Adrenal gland (tissue), 12 donors: ENCODE measurements around the gene FOXP4. TPM values are rescaled to one million over a fixed set of nuclear protein-coding genes. Genes with fewer than 3 reads are reported as not detected.
A peak's percentile ranks its signal among the peaks of the same experiment; 100 is the strongest.

ENCODE experiments used
- DNase-seq, 7 donors: peaks; one replicate each; pipeline ENCODE4 v3.0.0-alpha.2; 2019 to 2020
- H3K27ac ChIP-seq, 5 donors: fragments of 200-600 bp; sonication (generic) in 4 of 5; 1 replicate in 3 of 5; 2 replicates in 2 of 5; pipeline versions ENCODE4 v1.5.1 to v1.8.0; 2016 to 2020; ENCODE audit warnings: mild to moderate bottlenecking in 1 of 5
- H3K27me3 ChIP-seq: fragments of 200-600 bp; 2 replicates; pipeline ENCODE4 v1.8.0; 2021
- H3K36me3 ChIP-seq, 2 donors: fragments of 200-600 bp; replicated peaks in 1 of 2; 1 replicate in 1 of 2; 2 replicates in 1 of 2; pipeline versions ENCODE4 v1.5.1 to v1.8.0; 2018 to 2022
- H3K4me1 ChIP-seq, 2 donors: fragments of 200-600 bp; replicated peaks in 1 of 2; 1 replicate in 1 of 2; 2 replicates in 1 of 2; pipeline versions ENCODE4 v1.5.1 to v1.8.0; 2018 to 2021
- H3K4me3 ChIP-seq, 4 donors: fragments of 200-600 bp; sonication (generic) in 3 of 4; one replicate each; pipeline ENCODE4 v1.5.1; 2016 to 2018
- H3K9me3 ChIP-seq, 3 donors: fragments of 200-600 bp; sonication (generic) in 1 of 3; replicated peaks in 1 of 3; 1 replicate in 2 of 3; 2 replicates in 1 of 3; pipeline versions ENCODE4 v1.5.1 to v1.8.0; 2016 to 2021
- POLR2A ChIP-seq, 2 donors: fragments of 450-650 bp; IDR thresholded peaks; one replicate each; pipeline ENCODE4 v1.6.1; 2017; ENCODE audit warnings: antibody characterized with exemption in 2 of 2, mild to moderate bottlenecking in 2 of 2, moderate library complexity in 1 of 2
- WGBS, 4 donors: extraction: QIAGEN DNeasy Blood & Tissue Kit in 2 of 4; methylation state at CpG; one replicate each; pipeline versions ENCODE4 v1.1.5 to v1.1.7; 2013 to 2017; 5-methylcytosine and 5-hydroxymethylcytosine counted together
- intact Hi-C, 2 donors: fragments of 100-400 bp; cut with DNase I; formaldehyde crosslinking; loops; one replicate each; pipeline versions ENCODE4 v1.14.1 to v1.15.0; 2022 to 2023
- polyA plus RNA-seq, 3 donors: library from polyadenylated mRNA; stranded (reverse); fragments of 200-250 nt in 2 of 3; fragments of 350-450 nt in 1 of 3; fragmentation: Illumina TruSeq in 1 of 3; extraction: RNeasy Lipid Tissue Mini Kit (QIAGEN cat#74804) in 1 of 3; gene quantifications; one replicate each; pipeline ENCODE4 v1.2.3, GENCODE V29; 2013 to 2014
- total RNA-seq, 9 donors: library from RNA; depleted of rRNA in 4 of 9; stranded (reverse); fragments of >200 nt in 4 of 9; fragments of 120-200 nt in 1 of 9; fragmentation: NEBNext Ultra II Directional in 1 of 9; extraction: Animal tissue kit (Norgen Biotek cat#: 25700) in 1 of 9; gene quantifications; one replicate each; pipeline versions ENCODE4 v1.1.0 to v1.2.4, GENCODE V29; 2013 to 2023
- TF ChIP-seq, protein P1 (sequence below), 6 experiments: fragments of 450-650 bp in 4 of 6; fragments of 200-600 bp in 2 of 6; sonication (generic) in 1 of 6; IDR thresholded peaks; 1 replicate in 5 of 6; 2 replicates in 1 of 6; pipeline versions ENCODE4 v1.5.1 to v1.8.0; 2016 to 2021; ENCODE audit warnings: antibody characterized with exemption in 6 of 6, mild to moderate bottlenecking in 2 of 6, moderate library complexity in 1 of 6
- donor health status: healthy with polysubstance abuse.
- donor health status: Bipolar disorder and iron deficiency.
- donor health status: DM: yes; HTN: yes; CAD: no.
- donor health status: DM: no; HTN: no; CAD: no.
- donor health status: DM: no; HTN: no; CAD: no.
- donor health status: DM: yes; HTN: yes; CAD: no.

FOXP4 gene
- total and polyA plus RNA-seq, 12 donors: 1.6 to 18.2 (median 11.3) TPM

DNA sequence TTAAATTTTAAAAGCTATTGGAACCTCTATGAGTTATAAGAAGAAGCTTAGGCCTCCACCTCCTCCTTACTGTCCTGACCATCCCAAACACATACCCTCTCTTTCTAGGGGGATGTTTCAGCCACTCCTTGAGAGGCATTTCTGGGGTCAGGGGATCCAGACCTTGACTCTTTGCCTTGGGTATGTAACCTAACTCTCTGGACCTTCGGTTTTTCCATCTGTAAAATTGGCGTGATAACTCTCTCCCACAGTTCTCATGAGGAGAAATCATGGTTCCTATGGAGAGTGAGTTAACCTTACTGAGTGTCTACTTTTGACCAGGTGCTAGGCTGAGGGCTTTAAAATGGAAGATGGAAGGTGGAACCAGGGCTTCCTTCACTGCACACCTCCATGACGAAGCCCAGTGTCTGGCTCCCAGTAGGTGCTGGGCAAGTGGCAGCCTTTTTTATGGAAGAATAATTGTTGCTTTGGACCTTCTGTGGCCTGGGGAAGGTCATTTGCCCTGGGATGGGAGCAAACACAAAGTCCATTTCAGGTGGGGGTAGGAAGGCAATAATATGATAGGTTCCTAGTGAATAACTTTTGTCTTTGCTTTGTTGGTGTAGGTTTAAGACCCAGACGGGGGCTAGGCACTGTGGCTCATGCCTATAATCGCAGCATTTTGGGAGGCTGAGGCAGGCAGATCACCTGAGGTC is 18.4 kb downstream of the FOXP4 start:
- WGBS, 4 donors: 91 to 96% (median 94%) methylated on average over 5 of the region's 5 CpGs
- peaks cover 0 to 13% of the 10 kb centered on the region in 2 donors for H3K36me3 ChIP-seq
- TF ChIP-seq, protein P1, sequence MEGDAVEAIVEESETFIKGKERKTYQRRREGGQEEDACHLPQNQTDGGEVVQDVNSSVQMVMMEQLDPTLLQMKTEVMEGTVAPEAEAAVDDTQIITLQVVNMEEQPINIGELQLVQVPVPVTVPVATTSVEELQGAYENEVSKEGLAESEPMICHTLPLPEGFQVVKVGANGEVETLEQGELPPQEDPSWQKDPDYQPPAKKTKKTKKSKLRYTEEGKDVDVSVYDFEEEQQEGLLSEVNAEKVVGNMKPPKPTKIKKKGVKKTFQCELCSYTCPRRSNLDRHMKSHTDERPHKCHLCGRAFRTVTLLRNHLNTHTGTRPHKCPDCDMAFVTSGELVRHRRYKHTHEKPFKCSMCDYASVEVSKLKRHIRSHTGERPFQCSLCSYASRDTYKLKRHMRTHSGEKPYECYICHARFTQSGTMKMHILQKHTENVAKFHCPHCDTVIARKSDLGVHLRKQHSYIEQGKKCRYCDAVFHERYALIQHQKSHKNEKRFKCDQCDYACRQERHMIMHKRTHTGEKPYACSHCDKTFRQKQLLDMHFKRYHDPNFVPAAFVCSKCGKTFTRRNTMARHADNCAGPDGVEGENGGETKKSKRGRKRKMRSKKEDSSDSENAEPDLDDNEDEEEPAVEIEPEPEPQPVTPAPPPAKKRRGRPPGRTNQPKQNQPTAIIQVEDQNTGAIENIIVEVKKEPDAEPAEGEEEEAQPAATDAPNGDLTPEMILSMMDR (IDR thresholded peaks at IDR 0.05): no peak
- TF ChIP-seq POLR2A (IDR thresholded peaks at IDR 0.05): no peak
- H3K4me1 ChIP-seq: peaks cover 0 to 23% of the 10 kb centered on the region in 2 donors
- no peaks in the 10 kb centered on the region for H3K27me3 ChIP-seq
- no peak overlapping the region for H3K4me3 ChIP-seq
- no peaks in the 10 kb centered on the region for H3K9me3 ChIP-seq
- H3K27ac ChIP-seq: no peak overlapping the region
- intact Hi-C loops: no loop called here
- DNase-seq: no peak

DNA sequence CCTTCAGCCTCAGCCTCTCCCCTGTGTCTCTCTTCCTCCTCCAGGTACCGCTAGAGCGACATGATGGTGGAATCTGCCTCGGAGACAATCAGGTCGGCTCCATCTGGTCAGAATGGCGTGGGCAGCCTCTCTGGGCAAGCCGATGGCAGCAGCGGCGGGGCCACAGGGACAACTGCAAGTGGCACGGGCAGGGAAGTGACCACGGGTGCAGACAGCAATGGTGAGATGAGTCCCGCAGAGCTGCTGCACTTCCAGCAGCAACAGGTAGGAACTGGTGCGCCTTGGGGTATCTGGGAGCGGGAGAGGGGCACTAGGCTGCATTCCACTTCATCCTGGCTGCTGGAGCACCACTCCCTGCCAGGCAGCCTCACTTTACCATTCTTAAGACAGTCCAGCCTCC is 19.5 kb downstream of the FOXP4 start:
- 94 to 98% (median 96%) methylated on average over 5 to 13 of the region's 13 CpGs for WGBS, 4 donors
- Histone ChIP-seq H3K9me3 (no peaks in the 10 kb centered on the region), H3K4me1 (peaks cover 0 to 19% of the 10 kb centered on the region in 2 donors), H3K27ac (no peak overlapping the region), H3K36me3 (peaks cover 0 to 13% of the 10 kb centered on the region in 2 donors), H3K4me3 (no peak overlapping the region), H3K27me3 (no peaks in the 10 kb centered on the region)
- DNase-seq: no peak
- TF ChIP-seq, protein P1 (IDR thresholded peaks at IDR 0.05): no peak
- no peak for TF ChIP-seq POLR2A (IDR thresholded peaks at IDR 0.05)
- intact Hi-C loops: no loop called here

DNA sequence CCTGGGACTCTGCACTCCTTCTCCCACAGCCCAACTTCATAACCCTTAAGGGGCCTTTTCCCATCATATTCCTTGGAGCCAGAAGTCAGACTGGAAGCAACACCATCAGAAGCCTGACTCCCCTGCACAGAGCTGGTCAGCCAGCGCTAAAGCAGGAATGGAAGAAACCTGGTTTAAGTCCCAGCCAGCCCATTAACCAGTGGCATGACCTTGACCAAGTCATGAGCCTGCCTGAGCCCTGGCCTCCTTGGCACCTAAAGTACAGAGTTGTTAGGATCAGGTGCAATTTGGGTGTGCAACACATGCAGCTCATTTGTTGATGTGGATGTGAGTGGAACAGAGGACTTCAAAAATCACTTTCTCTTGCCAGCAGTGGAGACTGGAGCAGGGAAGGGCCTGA is 20.8 kb downstream of the FOXP4 start:
- Histone ChIP-seq H3K36me3 (peaks cover 0 to 13% of the 10 kb centered on the region in 2 donors), H3K4me3 (no peak overlapping the region), H3K27ac (peak overlapping the region in 1 of 5 donors; percentile 34), H3K27me3 (no peaks in the 10 kb centered on the region), H3K9me3 (no peaks in the 10 kb centered on the region), H3K4me1 (peaks cover 0 to 19% of the 10 kb centered on the region in 2 donors)
- WGBS, 4 donors: 75 to 100% (median 85%) methylated on average over 1 of the region's 1 CpG
- intact Hi-C loops: no loop called here
- DNase-seq: no peak
- TF ChIP-seq POLR2A (IDR thresholded peaks at IDR 0.05): no peak
- TF ChIP-seq, protein P1 (IDR thresholded peaks at IDR 0.05): no peak

DNA sequence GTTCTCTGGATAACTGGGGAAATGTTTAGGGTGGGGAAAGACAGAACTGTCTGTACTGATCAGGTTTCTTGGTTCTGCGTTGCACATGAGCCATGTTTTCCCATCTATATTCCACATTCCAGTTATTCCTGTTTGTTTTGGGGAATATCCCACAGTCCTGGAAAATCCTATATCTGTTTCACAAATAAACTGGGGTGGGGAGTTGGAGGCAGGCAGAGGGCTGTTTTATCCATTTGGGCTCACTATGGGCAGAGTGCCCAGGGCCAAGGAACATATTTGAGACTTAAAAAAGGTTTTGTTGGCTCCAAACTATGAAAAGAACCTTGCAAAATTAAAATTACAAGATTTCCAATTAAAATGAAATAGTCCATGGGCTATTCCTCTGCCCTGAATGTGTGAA is 21.5 kb downstream of the FOXP4 start:
- intact Hi-C loops: no loop called here
- Histone ChIP-seq H3K27ac (peak overlapping the region in 1 of 5 donors; percentile 50), H3K9me3 (no peaks in the 10 kb centered on the region), H3K27me3 (no peaks in the 10 kb centered on the region), H3K4me1 (peaks cover 0 to 23% of the 10 kb centered on the region in 2 donors), H3K36me3 (peaks cover 0 to 13% of the 10 kb centered on the region in 2 donors), H3K4me3 (no peak overlapping the region)
- no peak for DNase-seq
- no peak for TF ChIP-seq POLR2A (IDR thresholded peaks at IDR 0.05)
- TF ChIP-seq, protein P1 (IDR thresholded peaks at IDR 0.05): no peak
- WGBS, 4 donors: 84 to 93% (median 86%) methylated on average over 1 of the region's 1 CpG
